Activated CD4-positive, alpha-beta T cell treated with anti-CD3 and anti-CD28 coated beads, Interleukin-2, amount 50 U/mL, for 1 hour (primary cell): ENCODE data around the gene RETN.

Experiments used
- DNase-seq: peaks from one replicate; pipeline ENCODE4 v3.0.0-alpha.2; 2020

The RETN gene

DNA sequence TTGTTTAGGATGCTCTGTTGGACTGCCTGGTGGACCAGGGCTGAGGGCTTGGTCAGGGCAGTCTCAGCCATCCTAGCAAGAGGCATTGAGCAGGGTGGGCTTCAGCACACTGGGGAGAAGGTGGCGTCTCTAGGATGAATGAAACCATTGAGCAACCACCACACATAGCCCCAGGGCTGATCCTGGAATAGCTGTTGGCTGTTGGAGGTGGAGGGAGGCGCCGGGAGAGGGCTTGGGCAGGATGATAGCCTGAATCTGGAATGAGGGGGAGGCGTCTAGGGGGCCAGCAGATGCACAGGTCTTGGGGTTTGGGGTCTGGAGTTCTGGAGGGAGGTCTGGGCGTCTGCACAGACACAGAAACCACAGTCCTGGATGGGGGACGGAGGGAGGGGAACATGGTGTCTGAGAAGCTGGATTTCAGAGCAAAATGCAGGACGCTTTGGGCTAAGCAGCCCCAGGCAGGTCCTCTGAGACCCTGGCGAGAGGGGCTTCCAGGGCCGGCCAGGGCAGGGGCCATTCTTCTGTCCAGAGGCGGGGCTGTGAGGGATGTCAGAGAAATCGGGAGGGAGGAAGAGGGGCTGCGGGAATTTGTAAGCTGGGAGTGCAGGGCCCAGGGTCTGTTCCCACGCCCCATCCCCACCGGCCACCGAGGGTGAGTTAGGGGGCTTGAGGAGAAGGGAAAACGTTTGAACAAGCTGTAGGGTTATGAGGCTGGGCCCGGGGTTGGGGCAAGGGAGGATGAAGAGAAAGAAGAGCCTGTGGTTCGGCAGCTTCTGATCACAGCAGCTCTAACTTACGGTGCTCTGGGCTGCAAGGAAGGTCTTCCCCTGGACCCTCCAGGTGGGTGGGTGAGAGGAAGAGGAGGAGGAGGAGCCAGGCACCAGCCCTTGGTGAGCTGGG, 16.9 kb downstream of the RETN start:
- DNase-seq, result no peak

- no peak for DNase-seq
These were observed 18.3 kb downstream of the RETN start for GRCh38 chr19:7687177-7687576.

GRCh38 chr19:7689165-7689564, 20.3 kb downstream of the RETN start:
- no peak for DNase-seq

GRCh38 chr19:7690779-7691258, 22.0 kb downstream of the RETN start:
- DNase-seq, result no peak

DNA sequence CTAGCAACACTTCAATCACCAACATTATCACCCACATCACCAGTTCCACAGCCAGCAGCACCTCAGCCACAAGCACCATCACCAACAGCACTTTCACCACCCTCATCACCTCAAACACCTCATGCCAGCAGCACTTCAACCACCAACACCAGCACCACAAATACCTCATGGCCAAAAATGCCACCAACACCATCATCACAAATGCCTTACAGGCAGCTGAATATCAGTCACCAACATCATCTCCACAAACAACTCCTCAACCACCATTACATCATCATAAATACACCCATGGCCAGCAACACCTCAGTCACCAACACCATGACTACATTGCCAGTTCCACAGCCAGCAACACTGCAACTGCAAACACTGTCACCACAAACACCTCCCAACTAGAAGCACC, 22.6 kb downstream of the RETN start:
- DNase-seq, result no peak

DNA sequence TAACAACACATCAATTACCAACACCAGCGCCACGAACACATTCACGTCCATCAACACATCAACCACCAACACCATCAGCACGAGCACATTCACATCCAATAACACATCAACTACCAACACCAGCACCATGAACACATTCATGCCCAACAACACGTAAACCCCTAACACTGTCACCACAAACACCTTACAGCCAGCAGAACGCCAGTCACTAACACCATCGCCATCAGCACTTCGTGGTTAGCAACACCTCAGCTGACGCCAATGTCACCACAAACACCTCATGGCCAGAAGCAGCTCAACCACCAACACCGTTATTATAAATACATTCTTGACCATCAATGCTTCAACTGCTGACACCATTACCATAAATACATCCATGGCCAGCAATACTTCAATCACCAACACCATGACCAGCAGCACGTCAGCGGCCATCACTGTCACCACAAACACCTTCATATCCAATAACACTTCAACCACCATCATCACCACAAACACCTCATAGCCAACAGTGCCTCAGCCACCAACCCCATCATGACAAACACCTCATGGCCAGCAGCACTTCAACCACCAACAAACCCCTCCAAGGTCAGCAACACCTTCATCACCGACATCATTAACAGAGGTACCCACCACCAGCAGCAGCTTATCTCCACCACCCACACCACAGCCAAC, 23.7 kb downstream of the RETN start:
- DNase-seq, result no peak

DNA sequence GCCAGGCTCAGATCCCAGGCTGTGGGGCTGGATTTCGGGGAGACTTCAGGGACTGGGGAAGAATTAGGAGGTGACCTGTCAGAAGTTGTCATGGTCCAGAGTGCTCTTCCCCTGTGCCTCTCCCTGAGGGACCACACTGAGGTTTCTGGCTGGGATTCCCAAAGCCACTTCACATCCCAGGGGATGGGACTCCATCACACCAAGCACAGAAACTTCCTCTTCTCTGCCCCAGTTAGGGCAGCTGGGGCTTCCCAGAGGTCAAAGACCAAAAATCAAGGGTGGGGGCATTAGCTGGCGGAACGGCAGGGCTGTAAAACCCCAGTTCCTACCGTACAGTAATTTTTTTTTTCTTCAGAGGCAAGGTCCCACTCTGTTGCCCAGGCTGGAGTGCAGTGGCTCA, 25.6 kb downstream of the RETN start:
- no peak for DNase-seq

DNA sequence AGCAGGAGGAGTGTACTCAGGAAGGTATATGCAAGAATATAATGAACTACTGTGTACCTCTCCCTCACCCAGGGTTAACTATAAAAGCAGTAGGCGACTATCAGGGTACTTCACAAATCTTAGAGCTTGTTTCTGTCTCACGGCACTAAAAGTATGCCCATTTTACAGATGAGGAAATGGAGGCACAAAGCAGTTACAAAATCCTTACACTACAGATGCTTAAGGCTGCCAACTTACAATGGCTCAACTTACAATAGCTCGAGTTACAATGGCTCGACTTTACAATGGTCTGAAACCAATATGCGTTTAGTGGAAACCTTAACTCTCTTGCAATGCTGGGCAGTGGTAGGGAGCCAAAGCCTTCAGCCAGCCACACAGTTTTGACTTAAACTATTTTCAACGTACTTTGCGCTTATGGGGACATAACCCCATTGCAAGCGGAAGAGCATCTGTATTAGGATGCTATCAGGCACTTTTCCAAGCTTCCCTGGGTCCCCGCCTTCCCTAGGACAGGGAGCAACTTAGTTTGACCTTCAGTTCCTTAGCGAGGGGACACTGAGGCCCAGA, 29.0 kb downstream of the RETN start:
- no peak for DNase-seq

- no peak for DNase-seq
These were observed 29.7 kb downstream of the RETN start for GRCh38 chr19:7698583-7698982.

GRCh38 chr19:7699003-7699402, 30.2 kb downstream of the RETN start:
- no peak for DNase-seq

GRCh38 chr19:7699417-7700401, 30.9 kb downstream of the RETN start:
- no peak for DNase-seq

GRCh38 chr19:7701049-7701653, 32.3 kb downstream of the RETN start:
- DNase-seq, result no peak

- DNase-seq, result no peak
These were observed 33.0 kb downstream of the RETN start, which contains the start of gene FCER2 for GRCh38 chr19:7701654-7702457. Gene FCER2, minus strand, starts transcription at chr19:7702131. Its CDS starts 2,371 bp downstream, at chr19:7699760.

DNA sequence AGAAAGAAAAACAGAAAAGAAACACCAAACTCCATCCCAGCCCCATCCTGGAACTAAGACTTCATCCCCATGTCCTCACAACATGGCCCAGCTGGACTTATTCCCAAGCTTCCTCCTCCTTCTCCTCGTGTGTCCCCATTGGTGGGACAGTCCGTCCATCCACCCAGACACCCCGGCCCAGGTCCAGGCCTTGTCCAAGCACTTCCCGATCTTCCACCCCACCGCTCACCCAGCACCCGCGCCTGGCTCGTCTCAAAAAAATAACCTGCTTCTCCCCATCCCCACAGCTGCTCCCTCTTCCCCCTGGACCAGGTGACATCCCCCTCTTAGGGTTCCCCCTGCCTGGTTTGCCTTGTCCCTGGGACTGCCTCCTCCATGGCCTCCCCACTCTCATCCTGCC, 34.5 kb downstream of the RETN start:
- no peak for DNase-seq

- no peak for DNase-seq
These were observed 35.6 kb downstream of the RETN start for GRCh38 chr19:7704280-7705060.

- peak; percentile 63 for DNase-seq
These were observed 36.7 kb downstream of the RETN start for GRCh38 chr19:7705387-7706187.

GRCh38 chr19:7706188-7706954, 37.5 kb downstream of the RETN start:
- no peak for DNase-seq

DNA sequence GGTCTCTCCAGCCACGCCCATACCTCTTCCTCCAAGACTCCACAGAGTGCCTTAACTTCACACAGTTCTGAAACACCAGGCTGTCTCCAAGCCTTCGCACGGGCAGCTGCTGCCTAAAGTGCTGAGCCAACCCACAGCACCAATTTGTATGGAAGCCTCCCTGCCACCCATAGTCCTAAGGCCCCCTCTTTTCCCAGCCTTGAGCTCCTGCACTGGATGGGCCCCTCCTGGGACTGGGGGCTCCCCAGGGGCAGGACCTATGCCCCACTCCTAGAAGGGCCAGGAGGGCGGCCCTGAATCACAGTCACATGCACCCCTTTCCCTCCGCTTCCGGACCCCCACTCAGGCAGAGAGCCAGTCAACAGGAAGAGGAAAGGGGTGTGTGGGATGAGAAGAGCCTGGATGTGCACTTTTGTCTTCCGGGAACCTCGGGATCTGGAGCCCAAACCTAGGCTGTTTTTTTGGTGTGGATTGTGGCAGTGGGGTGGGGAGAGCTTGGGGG, 38.2 kb downstream of the RETN start:
- DNase-seq, result no peak
